Measurements from ENCODE around the gene MCU. TPM values are rescaled to one million over a fixed set of nuclear protein-coding genes. Genes with fewer than 3 reads are reported as not detected.

Gene MCU
- total and polyA plus RNA-seq, 2 of the 8 experiments (the other 6 are each of a cell fraction or from before 2014, with no cell fraction given), result 51.6 to 62.2 TPM

GRCh38 chr10:72847681-72848080 is 155.7 kb downstream of the MCU start:
- Histone ChIP-seq H4K8ac (ENCODE audit: extremely low read depth, insufficient read depth, low read length) (no peak overlapping the region), H3K4me2 (ENCODE audit: insufficient read depth in 1 of 2, low read depth in 2 of 2, low read length in 2 of 2) (no peak overlapping the region), H3K14ac (ENCODE audit: insufficient read length) (no peak overlapping the region), H3K4me1 (replicated peaks in 1 of 4; ENCODE audit: control insufficient read depth in 3 of 4, insufficient read depth in 4 of 4, low read length in 3 of 4) (no peaks in the 10 kb centered on the region), H2BK5ac (ENCODE audit: low read depth, low read length) (no peak overlapping the region), H3K27me3 (replicated peaks in 1 of 4; ENCODE audit: control insufficient read depth in 3 of 4, extremely low read depth in 1 of 4, insufficient read depth in 3 of 4, low read length in 3 of 4) (no peaks in the 10 kb centered on the region), H3K27ac (ENCODE audit: low read depth, low read length) (no peak overlapping the region), H3K23ac (ENCODE audit: insufficient read length) (no peak overlapping the region), H4K91ac (replicated peaks; ENCODE audit: insufficient read length, low read length) (no peak overlapping the region), H4K5ac (ENCODE audit: insufficient read length, low read depth, low read length) (no peak overlapping the region), H3K23me2 (ENCODE audit: low read depth, low read length) (no peaks in the 10 kb centered on the region), H3K9me3 (ENCODE audit: insufficient read depth in 2 of 2, low read depth in 1 of 2, low read length in 1 of 2) (peaks cover 8 to 9% of the 10 kb centered on the region in 2 experiments; a peak in 3 of 4 replicates), H3K79me2 (ENCODE audit: control insufficient read depth in 1 of 2, insufficient read depth in 2 of 2, low read length in 2 of 2) (no peaks in the 10 kb centered on the region; a peak in 1 of 4 replicates), H2BK120ac (replicated peaks; ENCODE audit: low read depth, low read length) (no peak overlapping the region), H4K20me1 (replicated peaks in 1 of 2; ENCODE audit: control insufficient read depth in 1 of 2, insufficient read depth in 2 of 2, low read length in 2 of 2) (peaks cover 0 to 2% of the 10 kb centered on the region in 2 experiments), H2BK20ac (ENCODE audit: low read length) (no peak overlapping the region), H3K4ac (replicated peaks; ENCODE audit: insufficient read length, low read depth, low read length) (no peak overlapping the region), H3K9ac (replicated peaks in 1 of 4; ENCODE audit: extremely low read depth in 1 of 4, low read depth in 3 of 4, low read length in 3 of 4) (no peak overlapping the region), H3K79me1 (ENCODE audit: low read depth, low read length) (no peaks in the 10 kb centered on the region), H2BK15ac (ENCODE audit: low read length) (no peak overlapping the region), H2AFZ (ENCODE audit: low read length) (no peak overlapping the region), H2BK12ac (ENCODE audit: low read depth, low read length) (no peak overlapping the region), H3K56ac (replicated peaks; ENCODE audit: insufficient read length, low read depth, low read length) (no peak overlapping the region), H3K18ac (ENCODE audit: extremely low read depth, low read length) (no peak overlapping the region), H3K4me3 (ENCODE audit: extremely low read depth in 1 of 4, insufficient read depth in 2 of 4, low read depth in 3 of 4, low read length in 4 of 4) (no peak overlapping the region), H3K36me3 (ENCODE audit: control insufficient read depth in 2 of 4, insufficient read depth in 4 of 4, low read length in 3 of 4) (no peaks in the 10 kb centered on the region), H2AK5ac (ENCODE audit: low read depth, low read length) (no peak overlapping the region)
- DNase-seq (ENCODE audit: low read depth in 1 of 2, low spot score in 2 of 2) (no peak), FAIRE-seq (no peak)
- 98% methylated on average over 2 of the region's 2 CpGs; no CpG with 5 or more reads in 1 of the 2 experiments for WGBS, 2 experiments (ENCODE audit: extremely low coverage in 1 of 2, insufficient coverage in 1 of 2, insufficient read length in 1 of 2, insufficient replicate concordance in 2 of 2, low coverage in 1 of 2, low lambda C conversion rate in 2 of 2, missing lambda C conversion rate in 1 of 2)
- ChIA-PET POLR2A (ENCODE audit: partially characterized antibody) (no interaction called here), CTCF (ENCODE audit: partially characterized antibody) (no interaction called here)
- TF ChIP-seq NRF1 (IDR thresholded peaks at IDR 0.05; ENCODE audit: low read depth, low read length) (no peak), USF2 (IDR thresholded peaks at IDR 0.05; ENCODE audit: low read length) (no peak), YY1 (IDR thresholded peaks at IDR 0.05; ENCODE audit: low read depth, low read length) (no peak), SIRT6 (IDR thresholded peaks at IDR 0.05; ENCODE audit: low read length) (no peak), KDM4A (IDR thresholded peaks at IDR 0.05; ENCODE audit: low read depth, low read length, severe bottlenecking) (no peak), KDM1A (IDR thresholded peaks at IDR 0.05; ENCODE audit: borderline replicate concordance, low read length) (no peak), TAF7 (optimal IDR thresholded peaks at IDR 0.05; ENCODE audit: borderline replicate concordance, low read depth, low read length) (no peak), SUZ12 (IDR thresholded peaks at IDR 0.05; ENCODE audit: low read length) (no peak), ZNF274 (IDR thresholded peaks at IDR 0.05; ENCODE audit: borderline replicate concordance, extremely low read depth, low read length) (no peak), HDAC6 (IDR thresholded peaks at IDR 0.05; ENCODE audit: low read depth, low read length) (no peak), BACH1 (IDR thresholded peaks at IDR 0.05; ENCODE audit: low read length) (no peak)
